ENCODE results near the gene ZNF581. TPM values are rescaled to one million over a fixed set of nuclear protein-coding genes. Genes with fewer than 3 reads are reported as not detected.
A peak's percentile ranks its signal among the peaks of the same experiment; 100 is the strongest.

ZNF581 gene
- total RNA-seq, 1 donor from 2014 or later, result 46.5 TPM

- ChIA-PET CTCF (interaction anchor here (1.2 to 3.6 kb wide), 2 partner anchors 29 to 100 kb away, joined by 3 to 38 read pairs; no protein-coding TSS in a partner anchor), POLR2A (interaction anchor here (0.6 to 3.9 kb wide), 8 partner anchors 16 to 100 kb away, joined by 3 to 27 read pairs (median 5); partner anchors contain the start of genes ZNF580 and ZNF784)
- no peak for TF ChIP-seq CTCF (IDR thresholded peaks at IDR 0.05)
- DNase-seq (no peak), ATAC-seq (ENCODE audit: low read depth) (no peak)
- H3K36me3 Mint-ChIP-seq (ENCODE audit: low read depth), result peaks cover 33% of the 10 kb centered on the region
- H3K4me3 Mint-ChIP-seq, result peak overlapping the region; percentile 93
- H3K9me3 Mint-ChIP-seq, result no peaks in the 10 kb centered on the region
- peak overlapping the region; percentile 53 for H3K27ac Mint-ChIP-seq
- H3K27me3 Mint-ChIP-seq, result no peaks in the 10 kb centered on the region
- peaks cover 44% of the 10 kb centered on the region for H3K4me1 Mint-ChIP-seq
- intact Hi-C loops (cut with micrococcal nuclease), result loop anchor here (1.0 to 10.0 kb wide), 2 partner anchors 127 to 349 kb away; partner anchors contain the start of genes PPP6R1 and ZNF628
Observed at GRCh38 chr19:55603581-55604292, 39.7 kb upstream of the ZNF581 start.

- ChIA-PET POLR2A (interaction anchor here (0.9 to 3.9 kb wide), 18 partner anchors 10 to 325 kb away, joined by 3 to 27 read pairs (median 5); partner anchors contain the start of genes CCDC106, NAT14, U2AF2 and UBE2S), CTCF (interaction anchor here (1.2 to 3.6 kb wide), 6 partner anchors 19 to 464 kb away, joined by 3 to 38 read pairs (median 8); partner anchors contain the start of gene ZNF784)
- DNase-seq (peak; percentile 94), ATAC-seq (ENCODE audit: low read depth) (peak; percentile 76)
- H3K27me3 Mint-ChIP-seq, result no peaks in the 10 kb centered on the region
- intact Hi-C loops (cut with micrococcal nuclease), result loop anchor here (1.0 to 10.0 kb wide), 6 partner anchors 18 to 542 kb away; partner anchors contain the start of genes PPP6R1, RDH13, RPL28 and UBE2S
- H3K36me3 Mint-ChIP-seq (ENCODE audit: low read depth), result peaks cover 38% of the 10 kb centered on the region
- H3K4me1 Mint-ChIP-seq, result peaks cover 50% of the 10 kb centered on the region
- peak overlapping the region; percentile 94 for H3K27ac Mint-ChIP-seq
- no peaks in the 10 kb centered on the region for H3K9me3 Mint-ChIP-seq
- no peak for TF ChIP-seq CTCF (IDR thresholded peaks at IDR 0.05)
- peak overlapping the region; percentile 93 for H3K4me3 Mint-ChIP-seq
Observed at GRCh38 chr19:55605207-55605636, 38.2 kb upstream of the ZNF581 start.

GRCh38 chr19:55605637-55606470 lies 37.6 kb upstream of the ZNF581 start, which contains the start of gene ZNF865:
Gene ZNF865, plus strand, starts transcription at chr19:55605647. Its CDS starts 7,972 bp downstream, at chr19:55613619.
- POLR2A ChIA-PET, result interaction anchor here (0.5 to 3.9 kb wide), 22 partner anchors 10 to 562 kb away, joined by 3 to 27 read pairs (median 4); partner anchors contain the start of genes CCDC106, NAT14, U2AF2 and UBE2S
- ATAC-seq (ENCODE audit: low read depth), result peak; percentile 32

GRCh38 chr19:55606471-55606787 lies 37.0 kb upstream of the ZNF581 start:
- peak overlapping the region; percentile 91 for H3K4me3 Mint-ChIP-seq
- peak overlapping the region; percentile 91 for H3K27ac Mint-ChIP-seq
- ChIA-PET POLR2A (interaction anchor here (0.6 to 3.9 kb wide), 17 partner anchors 11 to 326 kb away, joined by 3 to 27 read pairs (median 5); partner anchors contain the start of genes CCDC106, U2AF2, ZNF628 and ZNF784), CTCF (interaction anchor here (1.0 to 3.6 kb wide), 15 partner anchors 18 to 465 kb away, joined by 3 to 38 read pairs (median 3); partner anchors contain the start of genes ZNF628 and ZNF784)
- no peak for DNase-seq
- TF ChIP-seq CTCF (IDR thresholded peaks at IDR 0.05), result no peak
- no peak for ATAC-seq (ENCODE audit: low read depth)
- intact Hi-C loops (cut with micrococcal nuclease), result loop anchor here (1.0 to 10.0 kb wide), 3 partner anchors 89 to 352 kb away; partner anchors contain the start of genes PPP6R1 and UBE2S
- H3K4me1 Mint-ChIP-seq, result peaks cover 58% of the 10 kb centered on the region
- no peaks in the 10 kb centered on the region for H3K9me3 Mint-ChIP-seq
- H3K36me3 Mint-ChIP-seq (ENCODE audit: low read depth), result peaks cover 47% of the 10 kb centered on the region
- no peaks in the 10 kb centered on the region for H3K27me3 Mint-ChIP-seq

More at GRCh38 chr19:55605637-55606470, 37.6 kb upstream of the ZNF581 start, which contains the start of gene ZNF865:
- DNase-seq, result peak; percentile 55
- CTCF ChIA-PET, result interaction anchor here (1.0 to 3.6 kb wide), 15 partner anchors 19 to 465 kb away, joined by 3 to 38 read pairs (median 3); partner anchors contain the start of genes ZNF628 and ZNF784
- intact Hi-C loops (cut with micrococcal nuclease), result loop anchor here (1.0 to 10.0 kb wide), 7 partner anchors 18 to 543 kb away; partner anchors contain the start of genes PPP6R1, RDH13, RPL28 and UBE2S
- no peaks in the 10 kb centered on the region for H3K27me3 Mint-ChIP-seq
- H3K4me1 Mint-ChIP-seq, result peaks cover 56% of the 10 kb centered on the region
- H3K9me3 Mint-ChIP-seq, result no peaks in the 10 kb centered on the region
- peaks cover 44% of the 10 kb centered on the region for H3K36me3 Mint-ChIP-seq (ENCODE audit: low read depth)
- H3K4me3 Mint-ChIP-seq, result peak within 1 kb of the TSS; percentile 93
- TF ChIP-seq CTCF (IDR thresholded peaks at IDR 0.05), result no peak
- peak within 1 kb of the TSS; percentile 94 for H3K27ac Mint-ChIP-seq
